ENCODE data around the gene ASCL2.

DNA sequence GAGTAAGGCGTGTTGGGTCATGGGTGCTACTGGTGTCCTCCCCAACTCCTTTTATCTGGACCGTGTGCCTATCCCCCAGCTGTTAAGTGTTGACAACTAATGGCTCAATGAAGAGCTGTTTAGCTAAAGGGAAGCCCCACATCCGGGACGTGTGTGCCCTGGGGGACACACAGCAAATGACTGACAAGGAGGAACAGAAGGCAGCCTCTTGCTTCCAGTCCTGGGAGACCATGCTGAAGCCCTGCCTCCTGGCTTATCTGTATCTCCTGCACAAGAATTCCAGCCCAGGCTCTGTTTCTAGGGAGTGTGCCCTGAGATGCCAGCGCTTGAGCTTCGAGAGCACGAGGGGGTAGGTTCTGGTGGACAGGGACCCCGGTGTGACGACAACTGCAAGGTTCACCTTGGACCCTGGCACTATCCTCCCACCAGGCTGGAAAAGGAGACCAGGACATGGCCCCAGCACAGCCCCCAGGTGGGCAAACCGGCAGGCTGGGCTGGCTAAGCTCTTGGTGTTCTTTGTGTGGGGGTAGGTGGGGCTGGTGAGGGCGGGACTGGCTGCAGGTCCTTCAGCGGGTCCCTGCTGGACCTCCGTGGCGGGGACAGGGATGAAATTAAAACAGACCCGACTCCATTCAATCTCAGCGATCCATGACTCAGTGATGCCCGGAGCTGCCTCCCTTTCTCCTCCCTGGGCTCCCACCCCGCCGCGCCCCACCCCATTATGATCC lies 21.0 kb downstream of the ASCL2 start:
- TF ChIP-seq EP300 (IDR thresholded peaks at IDR 0.05), result no peak
- TF ChIP-seq, protein P1, sequence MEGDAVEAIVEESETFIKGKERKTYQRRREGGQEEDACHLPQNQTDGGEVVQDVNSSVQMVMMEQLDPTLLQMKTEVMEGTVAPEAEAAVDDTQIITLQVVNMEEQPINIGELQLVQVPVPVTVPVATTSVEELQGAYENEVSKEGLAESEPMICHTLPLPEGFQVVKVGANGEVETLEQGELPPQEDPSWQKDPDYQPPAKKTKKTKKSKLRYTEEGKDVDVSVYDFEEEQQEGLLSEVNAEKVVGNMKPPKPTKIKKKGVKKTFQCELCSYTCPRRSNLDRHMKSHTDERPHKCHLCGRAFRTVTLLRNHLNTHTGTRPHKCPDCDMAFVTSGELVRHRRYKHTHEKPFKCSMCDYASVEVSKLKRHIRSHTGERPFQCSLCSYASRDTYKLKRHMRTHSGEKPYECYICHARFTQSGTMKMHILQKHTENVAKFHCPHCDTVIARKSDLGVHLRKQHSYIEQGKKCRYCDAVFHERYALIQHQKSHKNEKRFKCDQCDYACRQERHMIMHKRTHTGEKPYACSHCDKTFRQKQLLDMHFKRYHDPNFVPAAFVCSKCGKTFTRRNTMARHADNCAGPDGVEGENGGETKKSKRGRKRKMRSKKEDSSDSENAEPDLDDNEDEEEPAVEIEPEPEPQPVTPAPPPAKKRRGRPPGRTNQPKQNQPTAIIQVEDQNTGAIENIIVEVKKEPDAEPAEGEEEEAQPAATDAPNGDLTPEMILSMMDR (IDR thresholded peaks at IDR 0.05), result no peak
- TF ChIP-seq POLR2A (IDR thresholded peaks at IDR 0.05), result no peak
- no peak for TF ChIP-seq POLR2AphosphoS5 (IDR thresholded peaks at IDR 0.05)
